ENCODE data around the gene TEKTIP1.

The TEKTIP1 gene

DNA sequence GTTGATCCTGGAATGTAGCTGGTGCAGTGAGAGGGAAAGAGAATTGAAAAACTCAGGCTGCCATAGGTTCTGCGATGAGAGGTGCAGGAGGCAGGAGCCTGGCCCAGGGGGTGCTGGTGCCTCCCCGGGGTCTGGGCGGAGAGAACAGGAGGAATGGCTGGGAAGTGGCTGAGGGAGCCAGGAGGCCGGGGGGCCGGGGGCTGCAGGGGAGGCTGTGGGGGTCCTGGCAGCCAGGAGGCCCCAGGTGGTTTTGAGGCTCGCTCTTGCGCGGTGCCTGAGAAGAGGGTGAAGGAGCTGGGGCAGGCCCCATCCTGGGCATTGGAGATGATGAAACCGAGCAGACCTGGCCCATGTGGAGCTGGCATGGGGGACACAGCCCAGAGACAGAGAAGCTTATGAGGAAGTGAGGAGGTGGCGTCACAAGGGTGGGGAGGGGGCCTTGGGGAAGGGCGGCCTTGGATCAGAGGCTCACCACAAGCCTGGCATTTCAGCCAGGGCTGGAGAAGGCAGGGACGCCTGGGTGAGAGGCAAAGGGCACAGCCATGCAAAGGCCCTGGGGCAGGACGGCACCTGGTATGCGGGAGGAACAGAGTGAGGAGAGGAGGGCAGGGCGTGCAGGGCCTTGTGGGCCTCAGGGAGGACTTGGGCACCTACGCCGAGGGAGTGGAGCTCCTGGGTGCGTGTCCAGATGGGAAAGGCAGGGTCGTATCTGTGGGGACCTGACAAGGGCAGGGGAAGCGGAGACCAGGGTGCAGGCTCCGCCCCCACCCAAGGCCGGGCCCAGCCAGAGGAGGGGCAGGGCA, 1.3 kb upstream of the TEKTIP1 start:
- DNase-seq (ENCODE audit: low spot score), result no peak

DNA sequence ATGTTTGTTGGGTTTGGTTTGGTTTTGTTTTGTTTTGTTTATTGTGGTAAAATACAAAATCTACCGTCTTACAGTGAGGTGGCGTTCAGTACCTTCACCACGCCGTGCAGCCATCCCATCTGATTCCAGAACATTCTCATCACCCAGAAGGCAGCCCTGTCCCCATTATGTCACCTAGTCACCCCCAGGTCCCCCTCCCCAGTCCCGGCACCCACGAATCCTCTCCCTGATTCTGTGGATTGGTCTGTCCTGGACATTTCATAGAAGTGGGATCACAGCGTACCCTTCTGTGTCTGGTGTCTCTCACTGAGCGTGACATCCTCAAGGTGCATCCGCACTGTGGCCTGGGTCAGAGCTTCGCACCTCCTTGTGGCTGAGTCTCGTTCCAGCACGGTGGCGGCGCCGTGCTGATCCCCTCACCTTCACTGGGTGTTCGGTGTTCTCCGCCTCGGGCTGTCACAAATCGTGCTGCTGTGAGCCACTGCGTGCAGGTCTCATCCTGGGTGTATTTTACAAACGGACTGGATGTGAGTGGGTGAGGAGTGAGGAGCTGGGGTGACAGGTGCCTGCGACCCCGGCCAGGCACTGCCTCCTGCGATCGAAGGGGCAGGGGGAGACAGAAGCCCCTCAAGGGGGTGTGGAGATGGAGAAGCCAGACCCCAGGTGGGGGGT, 580 bp upstream of the TEKTIP1 start:
- DNase-seq (ENCODE audit: low spot score), result no peak

DNA sequence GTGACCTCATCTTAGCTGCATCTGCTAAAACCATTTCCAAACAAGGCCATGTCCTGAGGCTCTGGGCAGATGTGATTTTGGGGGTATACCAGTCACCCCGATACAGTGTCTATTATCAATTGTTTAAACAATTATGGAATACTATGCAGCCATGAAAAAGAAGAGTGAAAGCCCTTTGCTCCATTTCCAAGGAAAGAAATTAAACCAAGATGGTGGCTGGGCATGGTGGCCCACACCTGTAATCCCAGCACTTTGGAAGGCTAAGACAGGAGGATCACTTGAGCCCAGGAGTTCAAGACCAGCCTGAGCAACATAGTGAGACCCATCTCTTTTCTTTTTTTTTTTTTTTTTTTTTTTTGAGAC, 763 bp downstream of the TEKTIP1 start:
- no peak for DNase-seq (ENCODE audit: low spot score)

DNA sequence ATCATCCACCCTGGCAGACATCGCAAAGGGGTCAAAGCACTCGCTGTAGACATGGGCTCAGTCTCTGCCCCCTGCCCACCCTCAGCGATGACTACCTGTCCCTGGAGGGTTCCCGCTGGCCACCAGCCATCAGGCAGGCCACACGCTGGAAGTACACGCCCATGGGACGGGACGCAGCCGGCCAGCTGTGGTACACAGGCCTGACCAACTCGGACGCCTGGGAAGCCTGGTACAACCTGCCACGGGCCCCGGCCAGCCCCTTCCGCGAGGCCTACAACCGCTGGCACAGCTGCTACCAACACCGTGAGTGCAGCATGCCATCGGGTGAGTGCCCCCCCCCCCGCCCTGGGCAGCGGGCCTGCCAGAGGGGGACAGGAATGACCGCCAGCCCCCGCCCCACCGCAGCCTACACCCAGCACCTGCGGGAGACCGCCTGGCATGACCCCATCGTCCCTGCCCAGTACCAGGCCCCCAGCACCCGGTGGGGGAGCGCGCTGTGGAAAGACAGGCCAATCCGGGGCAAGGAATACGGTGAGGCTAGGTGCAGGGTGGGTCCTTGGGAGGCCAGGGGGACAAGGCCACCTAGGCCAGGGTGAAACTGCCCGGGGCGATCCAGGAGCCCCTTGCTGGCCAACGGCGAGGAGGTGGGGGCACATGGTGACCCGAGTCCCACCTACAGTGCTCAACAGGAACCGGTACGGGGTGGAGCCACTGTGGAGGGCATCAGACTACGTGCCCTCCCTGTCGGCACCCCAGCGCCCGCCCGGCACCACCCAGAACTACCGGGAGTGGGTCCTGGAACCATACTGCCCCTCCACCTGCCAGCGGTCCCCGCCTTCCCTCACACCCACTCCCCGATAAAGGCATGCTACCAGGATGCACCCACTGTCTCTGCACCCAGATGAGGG, 4.4 kb downstream of the TEKTIP1 start:
- DNase-seq (ENCODE audit: low spot score), result no peak

DNA sequence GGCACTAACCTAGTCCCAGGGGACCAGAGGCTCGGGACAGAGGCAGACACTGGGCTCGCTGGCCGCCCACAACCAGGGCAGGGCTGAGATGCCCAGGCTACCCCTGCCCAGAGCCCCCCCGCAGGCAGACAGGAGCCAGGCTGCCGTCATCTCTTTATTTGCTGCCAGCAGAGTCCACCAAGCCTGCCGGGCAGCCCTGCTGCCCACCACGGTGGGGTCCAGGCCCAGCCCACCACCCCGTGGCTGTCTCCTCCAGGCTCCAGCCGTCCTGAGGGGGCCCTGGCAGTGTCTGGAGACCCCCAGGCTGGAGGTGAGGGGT, 5.0 kb downstream of the TEKTIP1 start:
- DNase-seq (ENCODE audit: low spot score), result no peak

DNA sequence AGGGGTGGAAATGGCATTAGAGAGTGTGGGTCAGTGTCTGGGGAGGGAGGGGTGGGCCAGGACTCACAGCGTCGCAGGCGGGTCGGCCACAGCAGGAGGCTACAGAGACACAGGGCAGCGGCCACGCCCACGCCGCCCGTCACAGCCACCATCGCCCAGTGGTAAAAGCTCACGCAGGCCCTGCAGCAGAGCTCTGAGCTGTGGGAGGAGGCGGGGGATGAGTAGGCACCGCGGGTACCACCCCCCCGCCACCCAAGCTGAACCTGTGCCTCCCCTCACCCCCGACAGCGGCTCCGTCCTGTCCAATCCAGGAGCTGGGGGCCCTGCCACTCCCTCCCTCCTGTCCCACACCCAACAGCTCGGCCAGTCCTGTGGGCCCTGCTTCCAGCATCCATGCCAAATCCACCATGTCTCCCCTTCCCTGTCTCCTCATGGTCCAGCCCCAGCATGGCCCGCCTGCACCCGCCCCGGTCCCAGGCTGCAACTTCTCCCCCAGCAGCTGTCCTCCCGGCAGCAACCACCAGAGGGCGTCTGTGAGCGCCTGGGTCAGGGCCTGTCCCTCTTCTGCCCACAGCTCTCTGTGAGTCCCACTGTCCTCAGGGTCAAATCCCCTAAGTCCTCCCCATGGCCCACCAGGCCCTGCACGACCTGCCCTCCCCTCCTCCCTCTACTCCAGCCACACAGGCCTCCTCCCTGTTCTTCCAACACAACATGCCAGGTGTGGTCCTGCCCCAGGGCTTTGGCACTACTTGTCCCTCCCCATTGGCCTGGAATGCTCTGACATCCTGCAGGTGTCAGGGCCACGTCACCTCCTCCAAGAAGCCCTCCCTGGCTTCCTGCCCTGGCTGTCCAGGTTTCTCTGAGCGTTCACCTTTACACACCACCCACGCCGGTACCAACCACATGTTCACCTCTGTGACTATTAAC, 6.0 kb downstream of the TEKTIP1 start:
- peak; percentile 77 for DNase-seq (ENCODE audit: low spot score)

DNA sequence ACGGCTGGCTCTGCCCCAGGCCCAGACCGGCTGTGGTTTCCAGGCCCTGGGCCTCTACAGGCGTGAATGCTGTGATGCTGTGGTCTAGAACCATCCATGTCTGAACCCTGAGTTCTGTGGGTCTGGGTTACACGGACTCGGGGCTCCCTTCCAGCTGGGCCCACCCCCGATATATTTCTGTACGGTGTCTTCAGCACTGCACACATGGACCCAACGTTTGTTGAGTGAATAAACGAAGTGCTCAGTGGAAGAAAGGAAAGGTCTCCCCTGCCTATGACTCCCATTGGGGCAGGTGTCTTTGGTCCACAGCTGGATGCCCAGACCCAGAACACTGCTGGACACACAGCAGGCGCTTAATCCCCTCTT, 6.7 kb downstream of the TEKTIP1 start:
- no peak for DNase-seq (ENCODE audit: low spot score)

DNA sequence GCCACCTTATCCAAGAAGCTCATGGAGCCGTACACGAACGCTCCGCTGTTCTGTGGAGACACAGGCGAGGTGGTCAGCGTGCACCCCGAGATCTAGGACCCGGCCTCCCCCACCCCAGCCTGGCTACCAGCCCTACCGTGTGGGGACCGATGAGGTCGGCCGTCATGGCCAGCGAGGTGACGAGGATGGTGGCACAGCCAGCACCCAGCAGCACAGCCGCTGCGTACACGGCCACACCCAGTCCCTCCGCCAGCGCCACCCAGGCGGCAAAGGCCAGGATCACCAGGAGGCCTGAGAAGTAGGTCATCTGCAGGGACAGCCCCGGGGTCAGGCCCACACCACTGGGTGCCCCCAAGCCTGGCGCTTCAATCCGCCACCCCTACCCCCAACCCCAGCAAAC, 7.1 kb downstream of the TEKTIP1 start:
- no peak for DNase-seq (ENCODE audit: low spot score)

DNA sequence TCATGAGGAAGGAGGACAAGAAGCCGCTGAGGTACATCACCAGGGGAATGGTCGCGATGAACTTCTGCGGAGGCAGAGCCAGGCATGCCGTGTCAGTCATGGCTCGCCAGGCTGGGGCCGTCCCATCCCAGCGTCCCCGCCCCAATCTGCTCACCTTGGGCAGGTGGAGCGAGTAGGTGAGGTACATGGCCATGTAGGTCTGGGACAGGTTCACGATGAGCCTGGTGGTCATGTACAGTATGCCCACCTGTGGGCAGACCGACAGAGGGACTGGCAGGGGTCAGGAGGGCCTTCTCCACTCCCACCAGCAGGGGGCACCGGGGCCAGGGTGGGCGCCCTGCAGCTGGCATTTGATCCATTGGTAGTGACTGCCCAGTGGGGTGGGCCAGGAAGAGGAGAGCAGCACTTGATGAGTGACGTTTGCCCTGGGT, 8.3 kb downstream of the TEKTIP1 start:
- DNase-seq (ENCODE audit: low spot score), result peak; percentile 31

DNA sequence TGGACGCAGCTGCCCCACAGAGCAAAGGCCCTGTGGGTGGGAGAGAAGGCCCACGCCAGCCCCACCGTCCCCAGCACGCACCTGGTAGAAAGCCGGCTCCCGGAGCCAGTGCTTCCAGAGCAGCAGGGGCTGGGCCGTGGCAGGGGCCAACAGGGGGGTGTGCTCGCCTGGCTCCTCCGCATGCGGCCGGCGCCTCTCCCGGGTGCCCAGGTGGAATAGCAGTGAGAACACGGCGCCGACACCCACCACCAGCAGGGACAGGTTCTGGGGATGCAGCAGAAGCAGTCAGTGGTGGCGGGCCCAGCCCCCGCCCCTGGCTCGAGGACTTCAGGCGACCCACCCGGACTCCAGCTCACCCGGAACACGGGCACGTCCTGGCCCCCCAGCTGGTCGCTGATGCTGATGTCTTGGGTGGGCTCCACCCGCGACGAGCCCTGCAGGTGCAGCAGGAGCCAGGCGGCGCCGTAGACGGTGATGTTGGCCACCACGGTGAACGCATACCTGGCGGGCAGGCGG, 8.9 kb downstream of the TEKTIP1 start:
- DNase-seq (ENCODE audit: low spot score), result no peak

DNA sequence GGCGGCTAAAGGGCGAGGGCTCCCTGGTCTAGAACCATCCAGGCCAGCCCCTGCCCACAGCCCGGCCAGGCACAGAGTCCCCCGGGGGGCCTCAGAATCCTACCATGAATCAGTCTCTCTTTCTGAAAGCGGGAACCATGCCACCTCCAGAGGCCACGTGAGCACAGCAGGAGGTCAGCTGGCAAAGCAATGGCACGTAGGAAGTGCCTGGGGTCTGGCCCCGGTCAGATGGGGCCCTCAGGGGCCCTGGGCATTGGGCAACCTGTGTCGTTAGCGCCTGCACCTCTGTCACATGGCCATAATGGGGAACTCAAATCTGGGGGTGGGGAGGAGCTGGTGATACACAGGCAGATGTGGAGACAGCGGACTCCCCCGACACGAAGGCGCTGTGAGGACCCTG, 9.6 kb downstream of the TEKTIP1 start:
- DNase-seq (ENCODE audit: low spot score), result no peak

DNA sequence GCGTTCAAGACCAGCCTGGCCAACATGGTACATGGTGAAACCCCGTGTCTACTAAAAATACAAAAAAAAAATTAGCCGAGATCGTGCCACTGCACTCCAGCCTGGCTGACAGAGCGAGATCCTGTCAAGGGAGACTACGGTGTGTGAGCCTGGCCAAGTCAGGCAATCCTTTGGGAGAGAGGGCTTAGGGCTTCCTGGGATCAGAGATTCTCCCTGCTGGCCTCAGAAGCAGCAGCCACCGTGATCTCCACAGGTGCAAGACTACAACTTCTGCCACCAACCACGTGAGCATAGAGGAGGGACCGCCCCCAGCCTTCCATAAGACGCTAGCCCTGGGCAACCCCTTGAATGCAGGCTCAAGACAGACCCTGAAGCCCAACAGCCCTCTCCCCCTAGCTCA, 10.8 kb downstream of the TEKTIP1 start:
- DNase-seq (ENCODE audit: low spot score), result no peak

DNA sequence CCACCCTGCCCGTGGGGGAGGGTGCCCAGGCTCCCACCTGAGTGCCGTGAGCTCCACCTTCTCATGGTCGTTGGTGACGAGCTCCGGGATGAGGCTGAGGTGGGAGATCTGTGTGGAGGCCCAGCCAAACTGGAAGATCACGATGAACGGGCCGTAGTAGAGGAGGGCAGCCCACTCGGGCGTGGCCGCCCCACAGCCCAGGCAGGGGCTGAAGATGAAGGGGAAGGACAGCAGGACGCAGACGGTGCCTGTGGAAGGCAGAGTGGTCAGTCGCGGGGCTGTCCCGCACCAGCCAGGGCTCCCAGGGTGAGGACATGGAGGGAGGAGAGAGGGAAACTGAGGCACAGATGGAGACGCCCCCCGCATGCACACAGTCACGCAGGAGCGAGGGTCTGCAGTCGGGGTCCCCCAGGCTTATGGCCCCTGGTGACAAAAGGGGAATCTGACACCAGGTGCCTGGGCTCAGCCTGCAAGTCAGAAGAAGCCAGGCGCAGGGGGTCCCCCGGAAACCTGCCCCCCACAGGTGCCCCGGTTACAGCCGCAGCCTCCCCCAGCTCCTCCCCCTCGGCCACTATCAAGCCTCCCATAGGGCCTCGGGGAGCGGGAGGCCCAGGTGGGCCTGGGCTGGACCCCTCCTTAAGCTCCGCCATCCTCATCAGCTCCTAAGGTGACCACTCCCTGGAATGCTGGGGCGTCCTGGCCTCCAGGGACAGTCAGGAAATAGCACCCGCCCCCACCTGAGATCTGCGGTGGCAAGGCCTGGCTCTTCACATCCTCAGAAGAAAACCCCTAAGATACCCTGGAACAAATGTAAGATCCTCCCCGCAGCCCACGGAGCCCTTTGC, 12.2 kb downstream of the TEKTIP1 start:
- no peak for DNase-seq (ENCODE audit: low spot score)

DNA sequence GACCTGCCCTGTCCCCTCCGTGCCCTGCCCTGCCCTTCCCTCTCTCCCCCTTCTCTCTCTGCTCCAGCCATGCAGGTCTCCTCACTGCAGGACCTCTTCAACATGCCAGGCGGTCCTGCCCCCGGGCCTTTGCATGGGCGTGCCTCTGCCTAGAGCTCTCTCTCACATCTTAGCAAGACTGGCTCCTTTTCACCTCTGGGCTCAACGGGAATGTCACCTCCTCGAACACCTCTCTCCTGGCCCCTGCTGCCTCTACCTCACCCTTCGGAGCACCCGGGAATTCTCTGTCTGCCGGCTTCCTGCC, 12.8 kb downstream of the TEKTIP1 start:
- no peak for DNase-seq (ENCODE audit: low spot score)

DNA sequence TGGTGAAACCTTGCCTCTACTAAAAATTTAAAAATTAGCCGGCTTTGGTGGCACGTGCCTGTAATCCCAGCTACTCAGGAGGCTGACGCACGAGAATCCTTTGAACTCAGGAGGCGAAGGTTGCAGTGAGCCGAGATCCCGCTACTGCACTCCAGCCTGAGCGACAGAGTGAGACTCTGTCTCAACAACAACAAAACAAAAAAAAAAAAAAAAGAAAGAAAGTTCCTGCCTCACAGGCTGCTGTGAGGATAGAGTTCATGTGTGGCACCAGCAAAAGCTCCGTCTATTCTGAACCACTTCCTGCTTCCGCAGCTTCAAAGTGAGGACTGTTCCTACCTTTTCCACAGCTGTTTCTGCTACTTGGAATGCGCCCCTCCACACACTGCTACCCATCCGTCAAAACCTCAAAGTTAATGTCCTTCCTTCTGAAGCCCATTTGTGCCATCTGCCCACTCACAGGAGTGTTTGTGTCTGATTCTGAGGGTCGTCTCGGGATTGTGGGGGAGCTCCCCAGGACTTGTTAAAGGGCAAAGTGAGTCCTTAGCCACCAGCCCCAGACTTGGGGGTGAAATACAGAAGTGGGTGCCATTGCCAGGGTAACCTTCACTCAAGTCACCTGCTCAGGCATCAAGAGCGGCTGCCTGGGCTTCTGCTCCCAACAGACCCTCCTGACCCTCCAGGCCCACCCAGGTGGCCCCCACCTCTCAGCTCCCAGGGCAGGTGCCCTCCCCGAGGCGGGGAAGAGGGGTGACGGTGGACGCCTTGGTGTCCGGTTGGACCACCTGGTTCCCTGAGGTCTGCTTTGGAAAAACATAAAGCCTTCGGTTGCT, 15.5 kb downstream of the TEKTIP1 start:
- DNase-seq (ENCODE audit: low spot score), result peak; percentile 56

DNA sequence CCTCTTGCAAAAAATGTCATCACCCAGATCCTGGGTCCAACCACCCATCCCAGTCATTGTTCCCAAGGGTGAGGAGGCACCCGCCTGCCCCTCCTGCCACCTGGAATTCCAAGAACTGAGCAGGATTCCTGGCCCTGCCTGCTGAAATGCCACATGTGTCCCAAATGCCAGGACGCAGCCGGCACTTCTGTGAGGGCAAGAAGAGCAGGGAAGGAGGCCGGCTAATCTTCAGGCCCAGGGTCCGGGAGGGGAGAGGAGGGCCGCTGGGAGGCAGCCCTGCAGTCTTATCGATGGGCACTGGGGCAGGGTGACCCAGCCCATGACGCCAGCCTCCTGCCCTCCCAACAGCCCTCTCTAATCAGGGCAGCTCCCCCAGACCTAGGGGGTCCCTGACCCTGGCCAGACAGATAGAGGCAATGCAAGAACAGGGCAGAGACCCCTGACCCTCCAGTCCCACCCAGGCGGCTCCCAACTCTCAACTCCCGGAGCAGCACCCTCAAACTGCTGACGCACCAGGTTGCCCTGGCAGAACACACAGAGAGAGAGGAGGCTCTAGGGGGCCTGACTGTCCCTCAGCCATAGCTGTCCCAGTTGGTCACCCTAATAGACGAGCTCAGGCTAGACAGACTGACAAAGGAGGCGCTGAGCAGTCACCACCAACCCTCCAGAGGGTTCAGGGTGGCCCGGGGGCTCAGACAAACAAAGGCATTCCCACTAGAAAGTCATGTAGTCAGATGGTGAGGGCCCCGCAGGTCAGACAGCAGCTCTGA, 16.9 kb downstream of the TEKTIP1 start:
- no peak for DNase-seq (ENCODE audit: low spot score)

DNA sequence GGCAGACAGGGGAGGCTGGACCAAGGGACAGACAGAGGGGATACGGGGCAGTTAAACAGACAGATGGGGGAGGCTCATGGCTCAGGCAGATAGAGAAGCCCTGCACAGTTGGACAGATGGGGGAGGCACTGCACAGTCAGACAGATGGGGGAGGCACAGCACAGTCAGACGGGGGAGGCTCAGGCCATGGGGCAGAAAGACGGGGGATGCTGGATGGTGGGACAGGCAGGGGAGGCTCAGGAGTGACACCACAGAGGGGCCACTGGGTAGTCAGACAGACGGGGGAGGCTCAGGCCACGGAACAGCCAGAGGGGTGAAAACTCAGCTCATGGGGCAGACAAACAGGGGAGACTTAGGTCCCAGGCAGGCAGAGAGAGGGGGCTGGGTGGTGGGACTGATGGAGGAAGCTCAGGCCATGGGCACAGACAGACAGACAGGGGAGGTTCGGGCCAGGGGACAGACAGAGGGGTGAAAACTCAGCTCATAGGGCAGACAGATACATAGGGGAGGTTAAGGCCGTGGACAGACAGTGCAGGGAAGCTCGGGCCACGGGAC, 17.5 kb downstream of the TEKTIP1 start:
- no peak for DNase-seq (ENCODE audit: low spot score)

DNA sequence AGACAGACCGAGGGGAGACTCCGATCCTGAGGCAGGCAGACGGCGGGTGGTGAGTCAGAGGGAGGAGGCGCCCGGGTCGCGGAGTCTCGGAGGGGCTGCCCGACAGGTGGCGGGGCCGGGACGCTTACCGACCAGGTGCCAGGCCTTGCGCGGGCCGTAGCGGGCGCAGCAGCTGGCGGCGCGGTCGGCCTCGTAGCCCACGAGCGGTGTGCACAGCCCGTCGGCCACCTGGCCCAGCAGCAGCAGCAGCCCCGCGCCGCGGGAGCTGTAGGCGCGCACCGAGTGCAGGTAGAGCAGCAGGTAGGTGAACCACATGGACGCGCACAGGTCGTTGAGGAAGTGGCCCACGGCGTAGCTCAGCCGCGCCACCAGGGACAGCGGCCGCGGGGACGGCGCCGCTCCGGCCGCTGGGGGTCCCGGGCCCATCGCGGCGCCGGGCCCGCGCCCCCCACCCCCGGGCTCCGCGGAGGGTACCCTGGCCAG, 18.0 kb downstream of the TEKTIP1 start:
- peak; percentile 67 for DNase-seq (ENCODE audit: low spot score)

Measured in CD4-positive, alpha-beta T cell treated with Interleukin-2 at 100 ng/mL for 4 hours (primary cell).